Panc1 (cell line): ENCODE results near the gene KCNMA1.

Experiments used
- CTCF ChIP-seq: fragments of 450-650 bp; IDR thresholded peaks from 2 replicates; pipeline ENCODE4 v1.5.1; 2017; ENCODE audit warnings: mild to moderate bottlenecking
- POLR2AphosphoS5 ChIP-seq: IDR thresholded peaks from 2 replicates; pipeline ENCODE4 v1.6.1; 2012; ENCODE audit warnings: mild to moderate bottlenecking, low read depth, low read length, moderate library complexity
- REST ChIP-seq, 2 experiments: IDR thresholded peaks; 2 replicates each; pipeline ENCODE4 v1.6.1; 2011 to 2012; ENCODE audit warnings: low read depth in 2 of 2, control low read depth in 1 of 2, low read length in 1 of 2, mild to moderate bottlenecking in 1 of 2, moderate library complexity in 1 of 2; ENCODE audit not compliant: insufficient read depth in 1 of 2
- SIN3A ChIP-seq: IDR thresholded peaks from 2 replicates; pipeline ENCODE4 v1.6.1; 2012; ENCODE audit warnings: low read depth, mild to moderate bottlenecking, low read length, moderate library complexity, borderline replicate concordance; ENCODE audit not compliant: insufficient read depth
- TCF7L2 ChIP-seq: IDR thresholded peaks from 2 replicates; pipeline ENCODE4 v1.6.1; 2011; ENCODE audit warnings: mild to moderate bottlenecking, low read depth, low read length, inconsistent platforms

GRCh38 chr10:77226452-77226851, 411.2 kb downstream of the KCNMA1 start:
- TF ChIP-seq CTCF, result no peak
- TF ChIP-seq REST (IDR thresholded peaks at IDR 0.05; ENCODE audit: insufficient read depth in 1 of 2, low read depth in 2 of 2, low read length in 1 of 2), result no peak
- TF ChIP-seq POLR2AphosphoS5, result no peak
- no peak for TF ChIP-seq TCF7L2
- no peak for TF ChIP-seq SIN3A
